C4-2B (cell line): Measurements from ENCODE around the gene GTF2IRD1.

Experiments
- CTCF ChIP-seq: fragments of 450-650 bp; conservative IDR thresholded peaks from 2 replicates; pipeline ENCODE4 v1.5.1; 2017; ENCODE audit warnings: mild to moderate bottlenecking
- ZFX ChIP-seq: fragments of 450-650 bp; IDR thresholded peaks from 2 replicates; pipeline ENCODE4 v1.6.1; 2017

DNA sequence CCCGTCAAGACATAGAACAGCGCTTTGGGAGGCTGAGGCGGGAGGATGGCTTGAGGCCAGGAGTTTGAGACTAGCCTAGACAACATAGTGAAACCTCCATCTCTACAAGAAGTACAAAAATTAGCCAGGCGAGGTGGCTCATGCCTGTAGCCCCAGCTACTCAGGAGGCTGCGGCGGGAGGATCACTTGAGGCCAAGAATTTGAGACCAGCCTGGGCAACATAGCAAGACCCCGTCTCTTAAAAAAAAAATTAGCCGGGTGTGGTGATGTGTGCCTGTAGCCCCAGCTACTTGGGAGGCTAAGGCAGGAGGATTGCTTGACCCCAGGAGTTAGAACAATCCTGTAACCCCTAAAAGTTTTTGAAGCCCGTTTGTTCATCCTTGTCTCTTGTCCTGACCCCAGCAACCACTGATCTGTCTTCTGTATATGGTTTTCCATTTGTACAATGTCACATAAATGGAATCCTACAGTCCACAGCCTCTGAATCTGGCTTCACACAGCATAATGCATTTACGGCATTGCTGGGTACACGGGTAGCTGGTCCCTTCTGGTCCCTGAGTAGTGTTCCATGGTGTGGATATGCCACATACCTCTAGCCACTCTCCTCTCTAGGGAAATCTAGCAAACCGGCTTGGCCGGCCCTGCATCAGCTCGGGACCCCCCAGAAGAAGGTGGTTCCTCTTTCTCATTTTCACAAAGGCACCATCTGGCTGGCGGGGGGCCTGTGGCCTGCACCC, 8.4 kb downstream of the GTF2IRD1 start:
- TF ChIP-seq CTCF = no peak
- no peak for TF ChIP-seq ZFX
